AG09319 (cell line): ENCODE measurements around the gene CAMTA1.

Source experiments
- DNase-seq: peaks from one replicate; pipeline ENCODE4 v3.0.0-alpha.2; 2010; ENCODE audit warnings: low read depth; ENCODE audit errors: extremely low read depth
- CTCF ChIP-seq: IDR thresholded peaks from 2 replicates; pipeline ENCODE4 v1.5.1; 2011; ENCODE audit warnings: low read depth, mild to moderate bottlenecking, inconsistent platforms, low read length, moderate library complexity

The CAMTA1 gene

GRCh38 chr1:7805460-7805859 is 1020.2 kb downstream of the CAMTA1 start:
- TF ChIP-seq CTCF, result no peak
- DNase-seq, result no peak

- DNase-seq, result peak; percentile 8
- TF ChIP-seq CTCF, result peak; percentile 39
These were observed 1023.1 kb downstream of the CAMTA1 start for GRCh38 chr1:7808253-7808844.

- no peak for TF ChIP-seq CTCF
- DNase-seq, result no peak
These were observed 1024.5 kb downstream of the CAMTA1 start for GRCh38 chr1:7809742-7810141.

DNA sequence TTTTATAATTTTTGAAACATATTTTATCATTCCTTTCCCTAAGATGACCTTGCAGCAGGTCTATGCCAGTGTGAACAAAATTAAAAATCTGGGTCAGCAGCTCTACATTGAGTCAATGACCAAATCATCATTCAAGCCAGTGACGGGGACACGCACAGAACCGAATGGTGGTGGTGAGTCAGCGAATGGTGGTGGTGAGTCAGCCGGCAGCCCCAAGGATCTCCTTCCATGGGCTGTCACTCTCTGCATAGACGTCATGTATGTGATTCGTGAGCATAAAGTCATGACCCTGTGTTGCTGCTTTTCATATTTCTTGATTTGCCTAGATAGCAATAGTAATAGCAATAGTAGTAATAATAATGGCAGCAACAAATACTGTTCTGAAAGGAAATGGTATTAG is 1025.1 kb downstream of the CAMTA1 start:
- peak; percentile 7 for DNase-seq
- no peak for TF ChIP-seq CTCF

- no peak for DNase-seq
- no peak for TF ChIP-seq CTCF
These were observed 1026.2 kb downstream of the CAMTA1 start for GRCh38 chr1:7811476-7811875.

- no peak for TF ChIP-seq CTCF
- DNase-seq, result no peak
These were observed 1028.6 kb downstream of the CAMTA1 start for GRCh38 chr1:7813677-7814373.
